DMS 273 treated with DMSO at 0.1 percent for 48 hours (cell line): ENCODE data around the gene MRTFA.

ENCODE experiments used
- DNase-seq: peaks from one replicate; lab custom pipeline; 2025; lab: John Stamatoyannopoulos, UW

Gene MRTFA

DNA sequence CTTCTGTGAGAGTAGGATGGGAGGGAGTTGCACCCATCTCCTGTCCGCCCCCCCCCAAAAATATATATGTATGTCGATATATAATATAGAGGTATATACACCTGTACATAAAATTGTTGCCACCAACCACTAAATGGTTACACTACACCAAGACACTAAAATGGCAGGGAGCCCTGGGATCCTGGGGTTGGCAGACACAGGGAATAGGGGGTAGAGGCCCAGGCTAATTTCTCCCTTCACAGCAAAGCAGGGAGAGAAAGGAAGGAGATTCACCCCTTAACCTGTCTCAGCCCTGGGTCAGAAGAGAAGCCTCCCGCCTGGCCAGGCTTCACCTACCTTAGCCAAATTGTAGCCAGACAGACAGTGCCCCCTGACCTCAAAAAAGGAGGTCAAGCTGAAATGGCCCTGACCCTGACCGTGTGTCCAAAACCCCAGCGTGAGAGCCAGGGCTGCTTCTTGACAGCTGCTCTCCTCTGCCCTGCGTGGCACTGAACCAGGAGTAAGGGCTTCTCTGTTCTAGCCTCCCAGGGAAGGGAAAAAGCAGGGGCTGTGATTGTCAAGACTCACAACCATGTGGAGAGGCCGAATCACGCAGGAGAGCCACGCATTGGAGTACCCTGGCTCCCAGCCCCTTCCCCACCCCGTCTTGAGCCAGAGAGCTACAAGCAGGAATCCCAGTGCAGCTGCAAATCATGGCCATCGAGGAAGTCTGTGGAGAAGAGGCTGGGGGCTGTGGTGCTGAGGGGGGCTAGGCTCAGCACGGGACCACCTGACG is 225.6 kb downstream of the MRTFA start:
- no peak for DNase-seq

DNA sequence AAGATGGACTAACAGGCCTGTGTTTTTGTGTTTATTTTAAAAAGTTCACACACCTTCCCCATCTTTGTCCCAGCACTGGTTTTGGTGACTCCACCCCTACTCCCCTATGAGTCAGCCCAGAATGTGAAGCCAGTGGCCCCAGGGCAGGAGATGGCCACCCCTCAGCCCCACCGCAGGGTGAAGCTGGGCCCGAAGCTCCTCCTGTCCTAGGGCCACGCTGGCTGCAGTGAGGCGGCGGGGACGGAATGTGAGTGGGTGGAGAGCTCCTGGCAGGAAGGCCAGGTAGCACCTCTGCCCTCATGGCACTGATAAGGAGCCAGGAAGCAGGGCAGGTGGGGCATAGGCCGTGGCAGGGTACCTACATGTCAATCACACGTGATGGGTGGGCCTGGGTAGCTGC is 226.2 kb downstream of the MRTFA start:
- DNase-seq = no peak

DNA sequence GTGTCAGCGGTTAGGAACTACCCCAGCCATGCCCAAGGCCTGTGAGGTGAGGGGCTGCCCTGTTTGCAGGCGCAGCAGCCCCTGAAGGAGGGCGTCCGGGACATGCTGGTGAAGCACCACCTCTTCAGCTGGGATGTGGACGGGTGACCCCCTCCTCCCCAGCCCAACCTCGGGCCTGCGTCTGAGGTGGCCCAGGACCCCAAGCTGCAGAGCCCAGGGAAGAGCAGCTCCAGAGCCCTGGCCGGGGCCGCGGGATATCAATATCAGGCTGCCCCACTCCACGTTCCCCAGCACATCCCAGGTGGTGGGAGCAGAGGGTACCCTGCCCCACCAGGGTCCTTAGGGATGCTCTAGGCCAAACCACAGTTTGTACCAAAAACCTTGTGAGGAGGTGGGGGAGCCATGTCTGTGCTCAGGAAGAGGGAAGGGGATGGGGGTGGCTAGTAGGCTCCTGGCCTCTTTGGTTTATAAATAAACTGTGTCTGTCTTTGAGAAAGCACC is 226.9 kb downstream of the MRTFA start:
- DNase-seq = no peak

DNA sequence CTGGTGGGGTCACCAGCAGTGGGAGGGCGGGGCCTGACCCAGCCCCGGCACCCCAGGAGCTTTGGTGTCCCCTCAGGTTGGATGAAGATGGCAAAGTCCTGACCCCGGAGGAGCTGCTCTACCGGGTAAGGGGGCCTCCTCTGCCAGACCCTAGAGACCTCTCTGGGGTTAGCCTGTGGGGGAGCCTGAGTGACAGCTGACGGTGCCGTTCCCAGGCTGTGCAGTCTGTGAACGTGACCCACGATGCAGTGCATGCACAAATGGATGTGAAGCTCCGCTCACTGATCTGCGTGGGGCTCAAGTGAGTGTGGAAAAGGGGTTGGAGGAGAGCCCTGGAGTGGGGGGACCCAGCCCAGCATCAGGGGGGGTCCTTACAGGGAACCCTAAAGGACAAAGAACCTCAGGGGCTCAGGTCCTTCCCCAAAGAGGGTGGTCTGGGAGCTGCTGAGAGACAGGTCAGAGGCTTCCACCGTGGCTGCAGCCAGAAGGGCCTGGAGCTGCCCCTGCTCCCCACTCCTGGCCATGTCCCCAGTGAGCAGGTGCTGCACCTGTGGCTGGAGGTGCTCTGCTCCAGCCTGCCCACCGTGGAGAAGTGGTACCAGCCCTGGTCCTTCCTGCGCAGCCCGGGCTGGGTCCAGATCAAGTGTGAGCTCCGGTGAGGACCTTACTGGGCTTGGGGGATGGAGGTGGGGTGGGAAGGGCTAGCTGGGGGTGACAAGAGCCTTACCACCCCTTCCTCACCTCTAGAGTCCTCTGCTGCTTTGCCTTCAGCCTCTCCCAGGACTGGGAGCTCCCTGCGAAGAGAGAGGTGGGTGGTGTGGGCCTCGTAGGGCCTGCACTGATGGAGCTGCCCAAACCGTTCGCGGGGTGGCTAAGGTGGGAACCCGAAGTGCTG is 227.6 kb downstream of the MRTFA start:
- DNase-seq = no peak

DNA sequence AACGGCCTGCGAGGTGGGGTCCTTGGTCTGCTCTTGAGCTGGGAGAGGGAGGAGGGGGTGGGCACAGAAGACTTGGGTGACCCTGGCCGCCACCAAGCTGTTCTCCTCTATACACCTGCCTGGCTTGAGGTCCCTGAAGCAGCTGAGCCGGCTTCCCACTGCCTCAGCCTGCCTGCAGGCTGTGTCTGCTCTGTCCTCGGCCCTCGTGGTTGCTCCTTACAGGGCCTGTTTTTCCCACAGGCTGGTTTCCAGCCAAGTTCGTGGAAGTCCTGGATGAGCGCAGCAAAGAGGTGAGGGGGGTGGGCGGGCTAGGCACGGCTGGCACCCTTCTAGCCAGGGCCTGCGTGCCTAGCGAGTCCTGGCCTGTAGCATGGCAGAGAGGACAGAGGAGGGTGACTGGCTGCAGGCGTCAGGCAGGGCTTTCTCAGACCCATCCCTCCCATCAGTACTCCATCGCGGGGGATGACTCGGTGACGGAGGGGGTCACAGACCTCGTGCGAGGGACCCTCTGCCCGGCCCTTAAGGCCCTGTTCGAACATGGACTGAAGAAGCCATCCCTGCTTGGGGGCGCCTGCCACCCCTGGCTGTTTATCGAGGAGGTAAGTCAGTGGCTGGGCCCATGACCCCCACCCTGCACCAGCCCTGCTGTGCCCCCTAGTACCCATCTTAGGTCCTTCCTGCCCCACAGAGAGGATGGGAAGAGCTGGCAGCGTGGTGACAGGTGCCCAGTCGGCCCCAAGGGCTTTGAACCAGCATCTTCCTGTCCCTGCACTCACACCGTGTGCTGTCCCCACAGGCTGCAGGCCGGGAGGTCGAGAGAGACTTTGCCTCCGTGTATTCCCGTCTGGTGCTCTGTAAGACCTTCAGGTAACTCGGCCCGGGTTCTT is 228.4 kb downstream of the MRTFA start:
- DNase-seq = no peak

DNA sequence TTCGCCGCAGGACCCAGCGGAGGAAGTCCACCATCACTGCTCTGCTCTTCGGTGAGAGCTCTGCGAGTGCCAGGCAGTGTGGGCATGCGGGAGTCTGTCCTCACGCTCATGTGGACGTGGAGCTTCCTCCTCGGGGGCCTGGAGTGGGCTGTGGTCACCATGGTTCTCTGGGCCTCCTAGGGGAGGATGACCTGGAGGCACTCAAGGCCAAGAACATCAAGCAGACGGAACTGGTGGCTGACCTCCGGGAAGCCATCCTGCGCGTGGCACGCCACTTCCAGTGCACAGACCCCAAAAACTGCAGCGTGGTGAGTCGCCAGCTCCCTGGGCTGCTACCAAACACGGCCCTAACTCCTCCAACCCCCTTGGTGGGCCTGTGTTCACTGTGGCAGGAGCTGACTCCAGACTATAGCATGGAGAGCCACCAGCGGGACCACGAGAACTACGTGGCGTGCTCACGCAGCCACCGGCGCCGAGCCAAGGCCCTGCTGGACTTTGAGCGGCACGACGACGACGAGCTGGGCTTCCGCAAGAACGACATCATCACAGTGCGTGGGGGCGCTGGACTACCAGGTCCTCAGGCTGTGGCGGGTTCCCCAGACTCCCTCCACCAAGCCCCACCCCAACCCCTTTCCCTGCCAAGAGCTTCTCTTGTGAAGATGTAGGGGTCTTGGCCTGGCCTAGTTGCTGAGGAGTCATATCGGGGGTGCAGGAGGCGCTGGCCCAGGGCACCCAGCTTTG is 229.3 kb downstream of the MRTFA start:
- DNase-seq = no peak

DNA sequence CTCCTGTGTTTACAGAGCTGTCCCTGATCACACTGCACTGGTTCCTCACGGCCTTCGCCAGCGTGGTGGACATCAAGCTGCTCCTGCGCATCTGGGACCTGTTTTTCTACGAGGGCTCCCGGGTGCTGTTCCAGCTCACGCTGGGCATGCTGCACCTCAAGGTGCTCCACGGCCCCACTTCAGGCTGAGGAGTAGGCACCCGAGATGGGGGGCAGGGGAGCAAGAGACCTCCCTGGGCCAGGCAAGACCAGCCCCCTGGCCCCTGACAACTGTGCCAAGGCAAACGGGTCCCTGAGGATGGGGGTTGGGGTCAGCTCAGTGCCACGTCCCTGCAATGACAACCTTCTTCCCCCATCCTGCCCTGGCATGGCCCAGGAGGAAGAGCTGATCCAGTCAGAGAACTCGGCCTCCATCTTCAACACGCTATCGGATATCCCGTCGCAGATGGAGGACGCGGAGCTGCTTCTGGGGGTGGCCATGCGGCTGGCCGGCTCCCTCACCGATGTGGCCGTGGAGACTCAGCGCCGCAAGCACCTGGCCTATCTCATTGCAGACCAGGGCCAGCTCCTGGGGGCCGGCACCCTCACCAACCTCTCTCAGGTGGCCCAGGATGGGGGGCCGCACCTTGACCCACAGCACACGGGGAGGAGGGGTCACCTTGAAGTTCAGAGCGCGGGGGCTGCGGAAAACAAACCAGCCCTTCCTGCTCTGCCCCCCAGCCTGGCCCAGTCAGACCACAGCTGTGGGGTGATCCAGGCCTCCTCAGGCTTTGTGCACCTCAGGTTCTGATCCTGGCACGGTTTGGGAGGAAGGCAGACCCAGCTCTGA is 230.2 kb downstream of the MRTFA start:
- DNase-seq = no peak

DNA sequence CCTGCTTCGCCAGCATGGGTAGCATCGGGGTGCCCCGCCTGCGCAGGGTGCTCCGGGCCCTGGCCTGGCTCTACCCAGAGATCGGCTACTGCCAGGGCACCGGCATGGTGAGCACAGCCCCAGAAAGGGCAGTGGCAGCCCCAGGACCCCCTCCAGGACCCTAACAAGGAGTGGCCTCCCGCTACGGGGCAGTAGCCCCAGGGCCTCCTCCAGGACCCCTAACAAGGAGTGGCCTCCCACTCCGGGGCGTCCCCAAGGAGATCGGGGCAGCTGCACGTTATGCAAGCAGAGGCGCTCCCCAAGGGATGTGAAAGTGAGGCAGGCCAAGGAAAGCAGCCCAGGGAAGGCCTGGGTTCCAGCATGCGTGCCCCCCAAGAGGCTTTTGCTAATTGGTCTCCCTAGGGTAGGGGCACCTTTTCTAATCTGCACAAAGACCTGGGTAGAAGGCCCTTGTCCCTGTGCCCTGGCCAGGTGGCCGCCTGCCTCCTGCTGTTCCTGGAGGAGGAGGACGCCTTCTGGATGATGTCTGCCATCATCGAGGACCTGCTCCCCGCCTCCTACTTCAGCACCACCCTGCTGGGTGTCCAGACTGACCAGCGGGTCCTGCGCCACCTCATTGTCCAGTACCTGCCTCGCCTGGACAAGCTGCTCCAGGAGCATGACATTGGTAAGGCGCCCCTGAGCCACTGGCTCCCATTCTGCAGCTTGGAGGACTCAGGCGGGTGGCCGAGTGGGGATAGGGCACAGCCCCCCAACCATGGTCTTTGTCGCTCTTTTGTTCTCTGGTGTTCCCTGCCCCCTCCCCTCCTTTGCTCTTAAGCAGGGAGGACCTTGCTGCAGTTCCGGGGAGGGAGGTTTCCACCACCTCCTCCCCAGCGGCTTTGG is 231.1 kb downstream of the MRTFA start:
- no peak for DNase-seq

DNA sequence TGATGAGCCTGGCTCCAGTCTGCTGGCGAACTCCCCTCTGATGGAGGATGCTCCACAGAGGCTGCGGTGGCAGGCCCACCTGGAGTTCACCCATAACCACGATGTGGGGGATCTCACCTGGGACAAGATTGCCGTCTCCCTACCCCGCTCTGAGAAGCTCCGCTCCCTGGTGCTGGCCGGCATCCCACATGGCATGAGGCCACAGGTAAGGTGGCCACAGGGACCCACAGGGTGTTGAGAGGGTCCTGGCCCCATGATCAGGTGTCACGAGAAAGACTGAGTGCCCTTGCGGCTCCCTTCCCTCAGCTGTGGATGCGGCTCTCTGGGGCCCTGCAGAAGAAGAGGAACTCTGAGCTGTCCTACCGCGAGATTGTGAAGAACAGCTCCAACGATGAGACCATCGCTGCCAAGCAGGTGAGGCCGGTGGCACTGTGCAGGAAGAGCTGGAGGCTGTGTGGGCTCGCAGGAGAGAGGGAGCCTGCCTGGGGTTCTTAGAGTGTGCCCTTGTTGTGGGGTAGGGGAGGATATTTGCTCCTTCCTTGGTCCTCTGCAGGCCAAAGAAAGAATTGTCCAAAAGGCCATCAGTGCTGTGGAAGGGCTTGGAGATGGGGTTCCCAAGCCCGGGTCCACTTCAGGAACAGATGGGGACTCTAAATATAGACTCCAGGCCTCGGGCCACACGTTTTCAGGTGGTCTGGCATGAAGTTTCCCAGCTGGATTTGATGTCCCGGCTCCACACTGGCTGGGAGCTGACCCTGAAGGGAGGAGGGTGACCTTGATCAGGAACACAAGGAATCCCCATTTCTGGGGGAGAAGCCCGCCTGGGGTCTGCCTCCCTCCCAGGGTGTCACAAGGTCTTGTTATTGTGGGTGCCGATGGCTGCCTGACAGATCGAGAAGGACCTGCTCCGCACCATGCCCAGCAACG is 232.0 kb downstream of the MRTFA start:
- DNase-seq = no peak

DNA sequence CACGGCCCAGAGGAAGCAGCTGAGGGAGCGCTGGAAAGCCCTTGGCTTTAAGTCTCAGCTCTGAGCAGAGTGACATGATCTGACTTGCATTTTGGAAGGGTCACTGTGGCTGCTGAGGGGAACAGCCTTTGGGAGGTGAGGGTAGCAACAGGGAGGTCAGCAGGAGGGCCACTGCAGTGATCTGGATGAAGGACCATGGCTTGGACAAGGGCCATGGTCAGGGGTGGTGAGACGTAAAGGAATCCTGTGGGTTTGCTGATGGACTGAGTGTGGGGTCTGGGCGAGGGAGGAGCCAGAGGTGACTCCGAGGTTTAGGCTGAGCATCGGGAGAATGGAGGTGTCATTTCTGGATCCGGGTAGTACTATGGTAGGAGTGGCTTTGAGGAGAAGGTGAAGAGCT is 232.9 kb downstream of the MRTFA start:
- DNase-seq = no peak

DNA sequence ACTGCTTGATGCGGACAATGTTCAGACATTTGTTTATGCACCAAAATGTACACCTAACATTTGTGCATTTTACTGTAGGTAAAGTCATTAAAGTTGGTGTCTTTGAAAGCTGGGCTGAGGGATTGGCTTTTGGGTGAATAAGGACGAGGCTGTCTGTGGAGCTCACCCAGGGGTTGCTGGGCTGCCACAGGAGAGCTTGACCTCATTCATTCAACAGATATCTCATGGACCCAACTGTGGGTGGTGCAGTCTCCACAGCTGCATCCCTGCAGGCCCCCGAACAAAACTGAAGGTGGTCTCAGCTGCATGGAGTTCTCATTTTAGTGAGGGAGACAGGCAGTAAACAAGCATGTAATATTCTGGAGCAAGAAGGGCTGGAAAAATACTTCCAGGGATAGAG is 233.4 kb downstream of the MRTFA start:
- DNase-seq = no peak

DNA sequence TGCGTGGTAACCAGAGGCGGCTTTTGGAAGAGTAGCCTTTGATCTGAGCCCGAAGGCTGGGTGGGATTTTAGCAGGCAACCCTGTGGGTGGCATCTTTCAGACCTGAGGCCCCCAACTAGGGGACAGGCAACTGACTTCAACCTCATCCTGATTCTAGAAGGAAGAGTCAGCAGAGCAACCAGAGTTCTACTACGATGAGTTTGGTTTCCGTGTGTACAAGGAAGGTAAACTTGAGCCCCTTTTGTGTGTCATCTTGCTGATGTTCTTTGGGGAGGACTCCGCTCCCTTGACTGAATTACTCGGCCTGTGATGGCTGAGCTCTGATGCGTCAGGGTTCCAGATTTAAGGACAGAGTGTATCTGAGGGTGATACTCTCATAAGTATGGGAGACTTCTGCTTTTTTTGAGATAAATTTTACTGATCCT is 234.5 kb downstream of the MRTFA start:
- DNase-seq = no peak

DNA sequence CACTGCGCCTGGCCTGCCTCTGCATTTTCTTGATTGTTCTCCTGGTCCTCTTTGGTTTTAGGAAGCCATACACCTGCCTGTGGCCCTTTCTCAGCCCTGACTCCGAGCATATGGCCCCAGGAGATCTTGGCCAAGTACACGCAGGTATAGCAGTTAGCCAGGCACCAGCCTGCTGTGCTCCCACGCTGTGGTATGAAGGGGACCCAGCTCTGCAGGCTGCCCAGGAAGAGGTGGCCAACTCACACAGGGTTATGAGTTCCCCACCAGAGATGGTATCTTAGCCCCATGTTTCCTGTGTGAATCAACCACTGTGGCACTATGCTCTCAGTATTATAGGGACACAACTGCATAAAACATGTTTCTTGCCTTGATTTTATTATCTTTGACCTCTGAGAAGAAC is 235.0 kb downstream of the MRTFA start:
- no peak for DNase-seq

DNA sequence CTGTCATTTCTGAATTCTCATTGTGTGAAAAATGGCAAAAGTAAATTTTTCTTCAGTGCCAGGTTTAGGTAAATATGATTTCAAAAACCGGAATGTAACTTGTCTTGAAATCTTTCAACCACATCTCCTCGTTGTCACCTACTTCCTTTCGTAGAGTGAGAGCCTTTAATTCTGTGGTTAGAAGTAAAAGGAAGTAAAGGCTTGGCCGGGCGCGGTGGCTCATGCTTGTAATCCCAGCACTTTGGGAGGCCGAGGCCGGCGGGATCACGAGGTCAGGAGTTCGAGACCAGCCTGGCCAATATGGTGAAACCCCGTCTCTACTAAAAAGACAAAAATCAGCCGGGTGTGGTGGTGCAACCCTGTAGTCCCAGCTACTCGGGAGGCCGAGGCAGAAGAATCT is 236.4 kb downstream of the MRTFA start:
- DNase-seq = no peak

DNA sequence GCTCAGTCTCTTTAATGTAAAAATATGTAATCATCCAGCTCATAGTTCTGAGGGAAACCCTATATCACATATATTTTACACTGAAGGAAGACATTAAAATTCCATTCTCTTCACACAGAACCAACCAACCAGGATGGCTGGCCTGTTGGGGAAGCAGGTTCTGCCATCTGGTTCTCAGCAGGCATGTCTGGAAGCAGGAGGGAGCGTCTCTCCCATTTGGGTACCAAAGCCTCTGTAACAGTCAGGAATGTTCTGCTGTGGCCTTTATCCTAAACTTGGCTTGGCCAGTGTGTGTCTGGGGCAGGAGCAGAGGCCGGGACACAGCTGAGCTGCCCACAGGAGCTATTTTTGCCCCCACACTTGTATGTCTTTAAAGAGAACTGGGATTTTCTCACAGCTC is 236.9 kb downstream of the MRTFA start:
- no peak for DNase-seq

DNA sequence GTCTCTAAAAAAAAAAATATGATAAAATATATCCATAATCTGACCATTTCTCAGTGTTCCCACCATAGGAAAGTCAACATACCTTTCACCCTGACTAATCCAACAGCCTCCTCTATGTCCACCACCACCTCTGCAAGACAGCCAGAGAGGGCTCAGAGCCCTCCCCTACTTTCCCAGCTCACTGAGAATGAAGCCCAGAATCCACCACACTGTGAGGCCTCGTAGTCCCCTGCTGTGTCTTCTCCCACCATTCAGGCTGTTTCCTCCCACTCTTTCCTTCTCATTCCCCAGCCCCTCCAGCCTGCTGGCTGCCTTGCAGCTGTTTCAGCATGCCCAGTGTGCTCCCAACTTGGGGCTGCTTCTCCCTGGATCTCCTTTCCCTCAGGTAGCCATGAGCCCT is 239.1 kb downstream of the MRTFA start:
- no peak for DNase-seq

DNA sequence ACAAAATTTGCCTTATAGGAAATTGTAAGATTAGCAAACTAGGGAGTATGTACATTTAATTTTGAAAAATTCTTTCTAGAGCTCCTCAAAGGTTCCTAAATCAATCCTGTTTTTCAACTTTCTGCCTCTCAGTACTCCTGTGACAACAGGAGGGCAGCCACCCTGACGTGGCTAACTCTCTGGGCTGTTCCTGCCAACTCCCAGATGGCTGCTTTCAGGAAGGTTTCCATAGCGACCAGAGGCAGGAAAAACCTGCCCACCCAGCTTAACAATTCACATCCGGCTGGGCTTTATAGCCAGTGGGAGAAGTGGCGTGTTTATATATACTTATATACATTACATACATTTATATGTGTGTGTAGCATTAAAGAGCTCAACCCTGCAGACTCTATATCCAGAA is 239.6 kb downstream of the MRTFA start:
- DNase-seq = peak; percentile 4

DNA sequence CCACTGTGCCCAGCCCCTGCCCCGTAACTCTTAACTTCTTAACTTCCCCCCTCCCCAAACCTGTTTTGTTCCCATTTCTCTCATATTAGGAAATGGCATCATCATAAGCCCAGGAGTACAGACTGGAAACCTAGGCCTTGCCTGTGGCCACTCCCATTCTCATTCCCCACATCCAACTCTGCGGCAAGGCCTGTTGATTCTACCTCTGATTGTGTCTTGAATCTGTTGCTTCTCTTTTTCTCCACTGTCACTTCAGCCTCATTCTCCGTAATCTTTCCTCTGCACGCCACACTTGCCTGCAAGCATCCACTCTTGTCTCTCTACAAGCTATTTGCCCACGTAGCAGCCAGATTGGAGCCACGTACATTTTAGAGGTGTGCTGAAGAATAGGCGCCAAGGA is 240.9 kb downstream of the MRTFA start:
- DNase-seq = no peak
